HG03039 (cell line): ENCODE measurements around the gene PEX16.

Source experiments
- ATAC-seq: cut with Tn5 transposase; IDR thresholded peaks from one replicate; pipeline ENCODE4 v1.9.1; 2021; ENCODE audit warnings: mild to moderate bottlenecking, moderate library complexity; ENCODE audit not compliant: unreplicated experiment

PEX16 gene

GRCh38 chr11:45899448-45900174 is 18.1 kb downstream of the PEX16 start:
- ATAC-seq, result peak; percentile 57

GRCh38 chr11:45899086-45899447 is 18.6 kb downstream of the PEX16 start:
- ATAC-seq, result no peak

- ATAC-seq, result no peak
Measured at GRCh38 chr11:45897556-45897955, 20.1 kb downstream of the PEX16 start.

GRCh38 chr11:45896422-45896984 is 21.2 kb downstream of the PEX16 start:
- ATAC-seq, result no peak

- ATAC-seq, result no peak
Measured at GRCh38 chr11:45895553-45896259, 22.0 kb downstream of the PEX16 start.

- ATAC-seq, result no peak
Measured at GRCh38 chr11:45894555-45895247, 23.0 kb downstream of the PEX16 start.

- ATAC-seq, result no peak
Measured at GRCh38 chr11:45892856-45893255, 24.8 kb downstream of the PEX16 start.

GRCh38 chr11:45890886-45891550 is 26.7 kb downstream of the PEX16 start:
- ATAC-seq, result no peak

GRCh38 chr11:45889966-45890365 is 27.7 kb downstream of the PEX16 start:
- ATAC-seq, result no peak

- ATAC-seq, result no peak
Measured at GRCh38 chr11:45889555-45889954, 28.1 kb downstream of the PEX16 start.

- ATAC-seq, result no peak
Measured at GRCh38 chr11:45887587-45887986, 30.1 kb downstream of the PEX16 start.

- no peak for ATAC-seq
Measured at GRCh38 chr11:45886816-45887520, 30.7 kb downstream of the PEX16 start.

GRCh38 chr11:45885921-45886721 is 31.6 kb downstream of the PEX16 start:
- no peak for ATAC-seq

GRCh38 chr11:45885274-45885920 is 32.3 kb downstream of the PEX16 start, which contains the start of gene MAPK8IP1:
TSS of gene MAPK8IP1 (plus strand) at chr11:45885651. CDS start at chr11:45885821, 170 bp downstream.
- ATAC-seq, result no peak

- no peak for ATAC-seq
Measured at GRCh38 chr11:45884596-45885185, 33.0 kb downstream of the PEX16 start.

GRCh38 chr11:45881708-45882368 is 35.8 kb downstream of the PEX16 start:
- no peak for ATAC-seq

- no peak for ATAC-seq
Measured at GRCh38 chr11:45880772-45881570, 36.7 kb downstream of the PEX16 start.
